Skin of body (tissue), 3 donors: ENCODE data around the gene REEP1. TPM values are rescaled to one million over a fixed set of nuclear protein-coding genes. Genes with fewer than 3 reads are reported as not detected.

ENCODE experiments used
- DNase-seq: peaks from one replicate; lab custom pipeline; 2025; lab: John Stamatoyannopoulos, UW
- small RNA-seq: library from RNA; depleted of rRNA; stranded (forward); fragments of <200 nt; gene quantifications from one replicate; pipeline ENCODE3, GENCODE V24; 2014; ENCODE audit warnings: low replicate concordance
- total RNA-seq: library from RNA; depleted of rRNA; stranded (reverse); fragments of >200 nt; gene quantifications from one replicate; pipeline ENCODE4 v1.2.3, GENCODE V29; 2014

Gene REEP1
- total RNA-seq, 1 donor from 2014 or later: 3.9 TPM

DNA sequence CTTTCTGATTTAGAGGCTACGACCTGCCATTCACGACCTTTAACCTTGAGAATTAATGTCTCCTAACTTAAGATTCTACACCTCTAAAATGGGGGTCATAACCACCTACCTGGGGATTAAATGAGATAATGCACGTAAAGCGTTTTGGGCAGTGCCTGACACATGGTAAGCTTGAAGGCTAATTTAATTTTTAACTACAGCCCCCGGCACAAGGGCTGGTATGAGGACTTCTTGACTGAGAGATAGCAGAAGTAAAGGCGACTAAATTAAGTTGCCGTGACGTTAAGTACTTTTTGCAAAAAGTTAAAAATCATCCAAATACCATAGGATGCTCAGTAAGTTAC, 137.6 kb downstream of the REEP1 start:
- no peak for DNase-seq

DNA sequence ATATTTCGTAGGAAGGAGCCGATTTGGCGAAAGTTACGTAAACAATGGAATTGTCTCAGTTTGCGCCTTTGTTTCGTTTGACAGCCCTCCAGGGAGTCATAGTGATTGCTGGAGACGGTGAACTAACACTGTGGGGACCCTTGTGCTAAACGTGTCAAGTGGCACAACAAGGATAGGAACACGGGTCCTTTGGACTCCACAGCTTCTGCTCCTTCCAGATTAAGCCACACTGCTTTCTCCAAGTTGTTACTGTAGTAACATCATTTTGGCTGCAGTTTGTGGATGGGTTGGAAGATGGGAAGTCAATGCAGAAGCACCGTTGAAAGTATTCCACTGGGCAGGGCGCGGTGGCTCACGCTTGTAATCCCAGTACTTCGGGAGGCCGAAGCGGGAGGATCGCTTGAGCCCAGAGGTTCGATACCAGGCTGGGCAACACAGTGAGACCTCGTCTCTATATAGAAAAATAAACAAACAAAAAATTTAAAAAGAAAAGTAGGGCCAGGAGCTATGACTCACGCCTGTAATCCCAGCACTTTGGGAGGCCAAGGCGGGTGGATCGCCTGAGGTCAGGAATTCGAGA, 141.5 kb downstream of the REEP1 start:
- DNase-seq: no peak

DNA sequence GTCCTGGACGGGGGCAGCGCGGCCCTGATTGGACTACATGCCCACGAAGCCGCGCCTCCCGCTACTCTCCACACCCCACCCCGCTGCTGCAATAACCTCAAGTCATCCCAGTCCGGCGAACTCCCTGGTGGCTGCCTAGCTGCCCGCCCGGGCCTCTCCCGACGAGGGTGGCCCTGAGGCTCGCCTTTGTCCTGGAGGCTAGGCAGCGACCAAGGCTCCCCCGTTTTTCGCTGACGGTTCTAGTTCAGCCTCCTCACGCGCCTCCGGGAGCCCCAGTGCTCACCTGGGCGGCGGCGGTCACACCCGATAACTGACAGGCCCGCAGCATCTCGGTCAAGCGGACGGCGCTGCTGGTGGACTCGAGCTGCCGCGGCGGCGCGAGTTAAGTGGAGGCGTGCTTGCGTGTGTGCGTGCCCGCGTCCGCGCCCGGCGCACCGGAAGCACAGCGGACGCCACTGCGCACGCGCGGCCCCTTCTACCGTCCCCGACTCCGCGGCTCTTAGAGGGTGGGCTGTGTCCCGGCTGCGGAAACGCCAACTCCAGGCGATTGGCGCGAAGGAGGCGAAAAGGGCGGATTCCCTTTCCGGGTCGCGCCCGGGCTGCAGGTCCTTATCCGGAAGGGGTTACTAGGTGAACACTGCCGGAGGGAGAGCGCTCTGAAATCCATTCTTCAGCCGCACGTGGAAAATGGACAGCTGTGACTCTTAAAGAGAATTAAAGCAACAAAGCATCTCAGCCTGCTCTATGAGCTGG, 142.2 kb downstream of the REEP1 start, which contains the start of gene IMMT:
TSS of gene IMMT (minus strand) at position 408 of the 753 bp plus-strand sequence. CDS start at position 328, 80 bp downstream.
- peak; percentile 96 for DNase-seq

GRCh38 chr2:86194751-86195054, 142.7 kb downstream of the REEP1 start:
- no peak for DNase-seq

GRCh38 chr2:86193901-86194567, 143.4 kb downstream of the REEP1 start:
- DNase-seq: no peak

- DNase-seq: no peak
Observed at GRCh38 chr2:86189782-86190416, 147.5 kb downstream of the REEP1 start.

GRCh38 chr2:86186431-86186830, 151.0 kb downstream of the REEP1 start:
- no peak for DNase-seq

- DNase-seq: no peak
Observed at GRCh38 chr2:86185517-86186212, 151.8 kb downstream of the REEP1 start.

- no peak for DNase-seq
Observed at GRCh38 chr2:86176597-86176996, 160.8 kb downstream of the REEP1 start.

GRCh38 chr2:86175828-86176227, 161.6 kb downstream of the REEP1 start:
- DNase-seq: no peak

GRCh38 chr2:86174445-86174844, 163.0 kb downstream of the REEP1 start:
- no peak for DNase-seq

DNA sequence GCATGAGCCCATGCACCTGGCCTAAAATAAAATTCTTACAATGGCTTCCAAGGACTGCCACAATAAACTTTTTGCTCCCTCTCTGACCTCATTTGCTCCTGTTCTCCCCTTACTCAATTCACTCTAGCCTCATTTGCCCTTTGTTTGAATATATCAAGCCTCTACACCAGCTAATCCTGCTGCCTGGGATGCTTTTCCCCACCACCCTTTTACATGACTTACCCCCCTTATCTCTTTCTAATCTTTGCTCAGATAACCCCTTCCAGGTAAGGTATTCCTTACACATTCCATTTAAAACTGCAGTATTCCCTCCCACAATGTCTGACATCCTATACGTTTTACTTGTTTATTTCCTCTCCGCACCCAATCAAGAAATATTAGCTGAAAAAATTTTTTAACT, 164.8 kb downstream of the REEP1 start:
- DNase-seq: no peak

GRCh38 chr2:86171295-86171694, 166.1 kb downstream of the REEP1 start:
- DNase-seq: no peak

GRCh38 chr2:86170449-86170848, 167.0 kb downstream of the REEP1 start:
- no peak for DNase-seq

Small RNA genes lying within 50 kb of the gene (small RNA-seq; reads per million reads assigned to genes)
- not detected for gene MIR4779
- not detected for gene RF00096
- not detected for gene RF00413

Other genes with a start within 250 kb of the REEP1 start
- gene POLR1A, start 231.7 kb downstream of the REEP1 start, total RNA-seq: 11.3 TPM
- 131 TPM for gene PTCD3, start 231.4 kb downstream of the REEP1 start, total RNA-seq
- gene IMMT, start 142.2 kb downstream of the REEP1 start, total RNA-seq: 40.6 TPM
- gene MRPL35, start 138.2 kb downstream of the REEP1 start, total RNA-seq: 15.3 TPM
- gene KDM3A, start 103.7 kb upstream of the REEP1 start, total RNA-seq: 97.0 TPM
- 46.2 TPM for gene CHMP3, start 225.8 kb upstream of the REEP1 start, total RNA-seq